Neuronal stem cell (in vitro differentiated cells): Measurements from ENCODE around the gene PIWIL4.

Experiments used
- DNase-seq: peaks from one replicate; pipeline ENCODE4 v3.0.0-alpha.2; 2013; ENCODE audit warnings: low spot score
- H2AFZ ChIP-seq: one replicate; pipeline ENCODE4 v1.6.1; 2013; ENCODE audit warnings: mild to moderate bottlenecking, low read length, inconsistent platforms
- H2AK5ac ChIP-seq: 2 replicates; pipeline ENCODE4 v1.6.1; 2013; ENCODE audit warnings: low read depth, mild to moderate bottlenecking, inconsistent platforms, low read length, moderate library complexity, mixed read lengths
- H2BK120ac ChIP-seq: 2 replicates; pipeline ENCODE4 v1.6.1; 2013; ENCODE audit warnings: low read depth, mild to moderate bottlenecking, inconsistent platforms, low read length, moderate library complexity, mixed read lengths
- H2BK12ac ChIP-seq: one replicate; pipeline ENCODE4 v1.6.1; 2013; ENCODE audit warnings: low read length, inconsistent platforms
- H2BK15ac ChIP-seq: 2 replicates; pipeline ENCODE4 v1.6.1; 2013; ENCODE audit warnings: mild to moderate bottlenecking, low read length, inconsistent platforms, mixed read lengths
- H2BK5ac ChIP-seq: one replicate; pipeline ENCODE4 v1.6.1; 2013; ENCODE audit warnings: inconsistent platforms, mild to moderate bottlenecking, low read length, moderate library complexity
- H3K14ac ChIP-seq: one replicate; pipeline ENCODE4 v1.6.1; 2013; ENCODE audit warnings: low read length, inconsistent platforms
- H3K18ac ChIP-seq: 2 replicates; pipeline ENCODE4 v1.6.1; 2013; ENCODE audit warnings: low read length, inconsistent platforms
- H3K23ac ChIP-seq: 2 replicates; pipeline ENCODE4 v1.6.1; 2013; ENCODE audit warnings: low read depth, mild to moderate bottlenecking, mixed read lengths, low read length, inconsistent platforms; ENCODE audit not compliant: poor library complexity
- H3K27ac ChIP-seq: replicated peaks from 3 replicates; pipeline ENCODE4 v1.5.1; 2013; ENCODE audit warnings: low read length, inconsistent platforms
- H3K27me3 ChIP-seq, 3 experiments: 2 replicates each; pipeline ENCODE4 v1.6.1; 2013; ENCODE audit warnings: low read length in 3 of 3, mild to moderate bottlenecking in 2 of 3, inconsistent platforms in 1 of 3, low read depth in 1 of 3, mixed read lengths in 1 of 3, moderate library complexity in 1 of 3; ENCODE audit not compliant: control insufficient read depth in 3 of 3, insufficient read depth in 3 of 3
- H3K36me3 ChIP-seq, 2 donors: replicated peaks in 1 of 2; 2 replicates each; pipeline ENCODE4 v1.6.1; 2013; ENCODE audit warnings: low read length in 2 of 2; ENCODE audit not compliant: control insufficient read depth in 2 of 2, insufficient read depth in 2 of 2
- H3K4ac ChIP-seq: 2 replicates; pipeline ENCODE4 v1.6.1; 2013; ENCODE audit warnings: inconsistent platforms, mild to moderate bottlenecking, low read length, moderate library complexity
- H3K4me1 ChIP-seq, 2 donors: 1 replicate in 1 of 2; 2 replicates in 1 of 2; pipeline ENCODE4 v1.6.1; 2013; ENCODE audit warnings: low read length in 2 of 2, low read depth in 1 of 2; ENCODE audit not compliant: control insufficient read depth in 2 of 2, insufficient read depth in 1 of 2
- H3K4me2 ChIP-seq: one replicate; pipeline ENCODE4 v1.6.1; 2013; ENCODE audit warnings: mild to moderate bottlenecking, low read length, inconsistent platforms; ENCODE audit not compliant: insufficient read depth, poor library complexity, severe bottlenecking
- H3K4me3 ChIP-seq, 2 donors: 2 replicates each; pipeline ENCODE4 v1.5.1; 2013; ENCODE audit warnings: low read length in 2 of 2, mild to moderate bottlenecking in 2 of 2, inconsistent platforms in 1 of 2, moderate library complexity in 1 of 2
- H3K79me1 ChIP-seq: one replicate; pipeline ENCODE4 v1.6.1; 2013; ENCODE audit warnings: low read depth, mild to moderate bottlenecking, inconsistent platforms, low read length, moderate library complexity
- H3K9ac ChIP-seq: one replicate; pipeline ENCODE4 v1.6.1; 2013; ENCODE audit warnings: mild to moderate bottlenecking, low read depth, low read length, inconsistent platforms; ENCODE audit not compliant: poor library complexity
- H3K9me3 ChIP-seq, 2 donors: replicated peaks in 1 of 2; 2 replicates each; pipeline versions ENCODE3 to v1.6.1; 2013; ENCODE audit warnings: low read length in 2 of 2, mild to moderate bottlenecking in 2 of 2, inconsistent platforms in 1 of 2, low read depth in 1 of 2, mixed read lengths in 1 of 2, moderate library complexity in 1 of 2; ENCODE audit not compliant: control insufficient read depth in 2 of 2, insufficient read depth in 1 of 2
- H4K8ac ChIP-seq: one replicate; pipeline ENCODE4 v1.6.1; 2013; ENCODE audit warnings: low read depth, mild to moderate bottlenecking, inconsistent platforms, low read length, moderate library complexity
- H4K91ac ChIP-seq: one replicate; pipeline ENCODE4 v1.6.1; 2013; ENCODE audit warnings: low read length, low read depth, mild to moderate bottlenecking, inconsistent platforms; ENCODE audit not compliant: poor library complexity
- WGBS, 2 donors: extraction: QIAGEN DNeasy Blood & Tissue Kit; methylation state at CpG; one replicate each; pipeline ENCODE4 v1.1.7; 2013; ENCODE audit warnings: missing lambda C conversion rate in 2 of 2, mixed read lengths in 1 of 2; ENCODE audit not compliant: insufficient read length in 2 of 2, insufficient replicate concordance in 1 of 2; ENCODE audit errors: extremely low coverage in 2 of 2; 5-methylcytosine and 5-hydroxymethylcytosine counted together

Gene PIWIL4

DNA sequence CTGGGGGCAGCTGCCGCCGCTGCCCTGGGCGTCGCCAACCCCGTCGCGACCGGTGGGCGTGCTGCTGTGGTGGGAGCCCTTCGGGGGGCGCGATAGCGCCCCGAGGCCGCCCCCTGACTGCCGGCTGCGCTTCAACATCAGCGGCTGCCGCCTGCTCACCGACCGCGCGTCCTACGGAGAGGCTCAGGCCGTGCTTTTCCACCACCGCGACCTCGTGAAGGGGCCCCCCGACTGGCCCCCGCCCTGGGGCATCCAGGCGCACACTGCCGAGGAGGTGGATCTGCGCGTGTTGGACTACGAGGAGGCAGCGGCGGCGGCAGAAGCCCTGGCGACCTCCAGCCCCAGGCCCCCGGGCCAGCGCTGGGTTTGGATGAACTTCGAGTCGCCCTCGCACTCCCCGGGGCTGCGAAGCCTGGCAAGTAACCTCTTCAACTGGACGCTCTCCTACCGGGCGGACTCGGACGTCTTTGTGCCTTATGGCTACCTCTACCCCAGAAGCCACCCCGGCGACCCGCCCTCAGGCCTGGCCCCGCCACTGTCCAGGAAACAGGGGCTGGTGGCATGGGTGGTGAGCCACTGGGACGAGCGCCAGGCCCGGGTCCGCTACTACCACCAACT, 22.4 kb upstream of the PIWIL4 start:
- Histone ChIP-seq H2AFZ (peak overlapping the region; percentile 96), H3K4ac (no peak overlapping the region), H3K9ac (peak overlapping the region; percentile 87), H2BK5ac (no peak overlapping the region), H3K14ac (peak overlapping the region; percentile 47), H3K9me3 (peaks cover 0 to 6% of the 10 kb centered on the region in 2 donors), H3K4me1 (peaks cover 0 to 4% of the 10 kb centered on the region in 2 donors), H2BK120ac (no peak overlapping the region), H4K8ac (no peak overlapping the region), H3K79me1 (no peaks in the 10 kb centered on the region), H3K18ac (peak overlapping the region; percentile 98), H3K4me3 (peak overlapping the region; percentile 45 to 87), H3K27me3 (peaks cover 8 to 76% (median 25%) of the 10 kb centered on the region in 3 experiments), H2BK15ac (no peak overlapping the region), H3K27ac (no peak overlapping the region), H3K23ac (peak overlapping the region; percentile 50), H3K36me3 (no peaks in the 10 kb centered on the region), H4K91ac (no peak overlapping the region), H2AK5ac (peak overlapping the region; percentile 59), H2BK12ac (no peak overlapping the region), H3K4me2 (peak overlapping the region; percentile 88)
- peak; percentile 11 for DNase-seq
- WGBS, 2 donors, result no CpG with 5 or more reads among the region's 59 CpGs

DNA sequence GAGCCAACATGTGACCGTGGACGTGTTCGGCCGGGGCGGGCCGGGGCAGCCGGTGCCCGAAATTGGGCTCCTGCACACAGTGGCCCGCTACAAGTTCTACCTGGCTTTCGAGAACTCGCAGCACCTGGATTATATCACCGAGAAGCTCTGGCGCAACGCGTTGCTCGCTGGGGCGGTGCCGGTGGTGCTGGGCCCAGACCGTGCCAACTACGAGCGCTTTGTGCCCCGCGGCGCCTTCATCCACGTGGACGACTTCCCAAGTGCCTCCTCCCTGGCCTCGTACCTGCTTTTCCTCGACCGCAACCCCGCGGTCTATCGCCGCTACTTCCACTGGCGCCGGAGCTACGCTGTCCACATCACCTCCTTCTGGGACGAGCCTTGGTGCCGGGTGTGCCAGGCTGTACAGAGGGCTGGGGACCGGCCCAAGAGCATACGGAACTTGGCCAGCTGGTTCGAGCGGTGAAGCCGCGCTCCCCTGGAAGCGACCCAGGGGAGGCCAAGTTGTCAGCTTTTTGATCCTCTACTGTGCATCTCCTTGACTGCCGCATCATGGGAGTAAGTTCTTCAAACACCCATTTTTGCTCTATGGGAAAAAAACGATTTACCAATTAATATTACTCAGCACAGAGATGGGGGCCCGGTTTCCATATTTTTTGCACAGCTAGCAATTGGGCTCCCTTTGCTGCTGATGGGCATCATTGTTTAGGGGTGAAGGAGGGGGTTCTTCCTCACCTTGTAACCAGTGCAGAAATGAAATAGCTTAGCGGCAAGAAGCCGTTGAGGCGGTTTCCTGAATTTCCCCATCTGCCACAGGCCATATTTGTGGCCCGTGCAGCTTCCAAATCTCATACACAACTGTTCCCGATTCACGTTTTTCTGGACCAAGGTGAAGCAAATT, 21.7 kb upstream of the PIWIL4 start:
- Histone ChIP-seq H4K91ac (no peak overlapping the region), H3K79me1 (no peaks in the 10 kb centered on the region), H2BK5ac (no peak overlapping the region), H3K23ac (peak overlapping the region; percentile 5), H2BK12ac (no peak overlapping the region), H2AFZ (peak overlapping the region; percentile 96), H3K14ac (no peak overlapping the region), H2AK5ac (peak overlapping the region; percentile 59), H3K4me1 (peaks cover 0 to 4% of the 10 kb centered on the region in 2 donors), H3K18ac (peak overlapping the region; percentile 32), H3K27ac (no peak overlapping the region), H4K8ac (no peak overlapping the region), H3K4ac (no peak overlapping the region), H3K4me3 (peak overlapping the region in 1 of 2 donors; percentile 87), H3K27me3 (peaks cover 8 to 76% (median 25%) of the 10 kb centered on the region in 3 experiments), H3K36me3 (no peaks in the 10 kb centered on the region), H3K9ac (peak overlapping the region; percentile 39), H3K9me3 (peaks cover 0 to 6% of the 10 kb centered on the region in 2 donors), H2BK15ac (no peak overlapping the region), H2BK120ac (no peak overlapping the region), H3K4me2 (peak overlapping the region; percentile 88)
- no CpG with 5 or more reads among the region's 54 CpGs for WGBS, 2 donors
- no peak for DNase-seq

DNA sequence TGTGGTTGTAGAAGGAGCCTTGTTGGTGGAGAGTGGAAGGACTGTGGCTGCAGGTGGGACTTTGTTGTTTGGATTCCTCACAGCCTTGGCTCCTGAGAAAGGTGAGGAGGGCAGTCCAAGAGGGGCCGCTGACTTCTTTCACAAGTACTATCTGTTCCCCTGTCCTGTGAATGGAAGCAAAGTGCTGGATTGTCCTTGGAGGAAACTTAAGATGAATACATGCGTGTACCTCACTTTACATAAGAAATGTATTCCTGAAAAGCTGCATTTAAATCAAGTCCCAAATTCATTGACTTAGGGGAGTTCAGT, 21.1 kb upstream of the PIWIL4 start:
- H3K27me3 ChIP-seq, result peaks cover 8 to 73% (median 25%) of the 10 kb centered on the region in 3 experiments
- no peak overlapping the region for H2BK120ac ChIP-seq
- peaks cover 0 to 4% of the 10 kb centered on the region in 2 donors for H3K4me1 ChIP-seq
- H4K91ac ChIP-seq, result no peak overlapping the region
- H3K27ac ChIP-seq, result no peak overlapping the region
- H3K4me3 ChIP-seq, result no peak overlapping the region
- H2AFZ ChIP-seq, result no peak overlapping the region
- no peak overlapping the region for H2BK15ac ChIP-seq
- H3K9ac ChIP-seq, result no peak overlapping the region
- H3K9me3 ChIP-seq, result peaks cover 0 to 6% of the 10 kb centered on the region in 2 donors
- H3K4me2 ChIP-seq, result no peak overlapping the region
- H3K36me3 ChIP-seq, result no peaks in the 10 kb centered on the region
- WGBS, 2 donors, result no CpG with 5 or more reads among the region's 2 CpGs
- no peak overlapping the region for H2AK5ac ChIP-seq
- no peaks in the 10 kb centered on the region for H3K79me1 ChIP-seq
- H2BK12ac ChIP-seq, result no peak overlapping the region
- no peak for DNase-seq
- no peak overlapping the region for H4K8ac ChIP-seq
- H2BK5ac ChIP-seq, result no peak overlapping the region
- no peak overlapping the region for H3K14ac ChIP-seq
- no peak overlapping the region for H3K18ac ChIP-seq
- H3K23ac ChIP-seq, result no peak overlapping the region
- no peak overlapping the region for H3K4ac ChIP-seq

DNA sequence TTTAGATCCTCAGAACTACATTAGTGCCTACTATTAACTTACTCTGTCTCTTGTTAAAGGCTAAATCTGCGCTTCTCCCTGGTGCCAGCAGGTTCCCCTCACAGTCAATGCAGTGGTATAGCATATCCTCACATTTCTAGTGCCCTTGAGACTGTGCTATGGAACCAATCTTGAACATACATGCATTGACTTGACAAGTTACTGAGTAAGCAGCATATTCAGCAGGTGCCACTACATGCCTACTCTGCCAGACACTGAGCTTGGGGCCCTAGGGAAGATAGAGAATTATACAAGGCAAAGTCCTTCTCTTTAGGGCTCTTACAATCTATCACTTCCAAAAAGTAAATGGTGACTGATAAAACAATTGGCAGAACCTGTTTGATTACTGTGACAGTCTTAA, 20.3 kb upstream of the PIWIL4 start:
- H3K27me3 ChIP-seq, result peaks cover 8 to 65% (median 25%) of the 10 kb centered on the region in 3 experiments
- no peak overlapping the region for H3K27ac ChIP-seq
- H3K79me1 ChIP-seq, result no peaks in the 10 kb centered on the region
- no peak overlapping the region for H2AK5ac ChIP-seq
- no peak overlapping the region for H3K4me2 ChIP-seq
- no peak overlapping the region for H3K18ac ChIP-seq
- no peak overlapping the region for H2AFZ ChIP-seq
- no peak for DNase-seq
- no peak overlapping the region for H3K9ac ChIP-seq
- H3K4ac ChIP-seq, result no peak overlapping the region
- H4K8ac ChIP-seq, result no peak overlapping the region
- H3K14ac ChIP-seq, result no peak overlapping the region
- no peaks in the 10 kb centered on the region for H3K36me3 ChIP-seq
- H3K4me3 ChIP-seq, result no peak overlapping the region
- H2BK15ac ChIP-seq, result no peak overlapping the region
- H2BK120ac ChIP-seq, result no peak overlapping the region
- no CpG with 5 or more reads among the region's 1 CpG for WGBS, 2 donors
- H3K9me3 ChIP-seq, result peaks cover 0 to 6% of the 10 kb centered on the region in 2 donors
- H2BK5ac ChIP-seq, result no peak overlapping the region
- no peak overlapping the region for H3K23ac ChIP-seq
- H4K91ac ChIP-seq, result no peak overlapping the region
- peaks cover 0 to 4% of the 10 kb centered on the region in 2 donors for H3K4me1 ChIP-seq
- no peak overlapping the region for H2BK12ac ChIP-seq
